GM19025 (cell line): ENCODE data around the gene LMCD1.

Experiments used
- ATAC-seq: cut with Tn5 transposase; IDR thresholded peaks from one replicate; pipeline ENCODE4 v1.9.1; 2021; ENCODE audit warnings: mild to moderate bottlenecking, low read depth, moderate library complexity; ENCODE audit not compliant: unreplicated experiment

LMCD1 gene, protein sequence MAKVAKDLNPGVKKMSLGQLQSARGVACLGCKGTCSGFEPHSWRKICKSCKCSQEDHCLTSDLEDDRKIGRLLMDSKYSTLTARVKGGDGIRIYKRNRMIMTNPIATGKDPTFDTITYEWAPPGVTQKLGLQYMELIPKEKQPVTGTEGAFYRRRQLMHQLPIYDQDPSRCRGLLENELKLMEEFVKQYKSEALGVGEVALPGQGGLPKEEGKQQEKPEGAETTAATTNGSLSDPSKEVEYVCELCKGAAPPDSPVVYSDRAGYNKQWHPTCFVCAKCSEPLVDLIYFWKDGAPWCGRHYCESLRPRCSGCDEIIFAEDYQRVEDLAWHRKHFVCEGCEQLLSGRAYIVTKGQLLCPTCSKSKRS

DNA sequence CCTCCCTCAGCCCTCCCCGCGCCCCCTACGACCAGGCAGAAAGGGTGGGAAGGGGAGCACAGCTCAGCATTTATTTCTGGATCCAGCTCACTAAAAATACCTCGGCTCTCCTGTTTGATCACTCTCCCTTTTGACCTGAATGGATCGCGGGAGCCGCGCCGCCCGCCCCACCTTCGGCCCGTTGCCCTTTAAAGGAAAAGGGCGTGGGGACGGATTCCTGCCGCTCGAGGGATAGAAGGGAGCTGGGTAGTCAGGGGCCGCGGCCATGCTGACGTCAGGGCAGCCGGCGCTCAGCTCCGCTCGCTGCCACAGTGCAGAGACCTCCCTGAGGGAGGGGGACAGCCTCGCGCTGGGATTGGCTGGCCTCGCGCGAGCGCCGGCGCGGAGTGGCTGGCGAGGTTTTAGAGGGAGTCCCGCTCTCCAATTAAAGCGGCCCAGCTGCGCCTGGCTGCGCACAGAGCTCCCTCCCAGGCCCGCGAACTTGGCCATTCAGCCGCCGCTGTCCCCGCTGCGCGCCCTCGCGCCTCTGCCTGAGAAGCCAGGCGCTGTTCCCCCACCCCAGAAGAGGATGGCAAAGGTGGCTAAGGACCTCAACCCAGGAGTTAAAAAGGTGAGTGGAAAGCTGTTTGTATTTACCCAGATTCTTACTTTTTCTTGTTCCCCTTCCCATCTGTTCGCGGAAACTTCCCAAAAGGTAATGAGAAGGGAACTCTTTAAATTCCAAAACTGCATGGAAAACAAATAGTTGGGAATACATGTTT, at the start of gene LMCD1:
Gene LMCD1, plus strand, starts transcription at position 453 of the 761 bp plus-strand sequence. Its CDS starts 116 bp downstream, at position 569.
- peak; percentile 96 for ATAC-seq

GRCh38 chr3:8452112-8452511, 49.5 kb upstream of the LMCD1 start:
- ATAC-seq: no peak

DNA sequence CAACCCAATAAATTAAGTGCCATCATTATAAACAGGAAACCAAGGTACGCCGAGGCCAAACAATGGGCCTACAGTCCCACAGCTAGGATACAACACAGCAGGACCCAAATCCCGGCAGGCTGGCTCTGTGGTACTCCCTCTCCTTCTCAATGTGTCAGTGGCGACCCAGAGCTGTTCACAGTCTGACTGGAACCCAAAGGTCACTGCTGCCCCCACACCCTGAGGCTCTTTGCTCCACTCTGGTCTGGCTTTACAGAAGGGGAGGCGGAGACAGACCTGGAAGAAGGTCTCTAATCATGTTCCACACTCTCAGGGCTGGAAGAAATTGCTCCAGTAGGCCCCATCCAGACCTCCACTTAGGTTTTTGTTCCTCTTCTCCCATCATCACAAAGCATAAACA, 48.5 kb upstream of the LMCD1 start:
- ATAC-seq: no peak

DNA sequence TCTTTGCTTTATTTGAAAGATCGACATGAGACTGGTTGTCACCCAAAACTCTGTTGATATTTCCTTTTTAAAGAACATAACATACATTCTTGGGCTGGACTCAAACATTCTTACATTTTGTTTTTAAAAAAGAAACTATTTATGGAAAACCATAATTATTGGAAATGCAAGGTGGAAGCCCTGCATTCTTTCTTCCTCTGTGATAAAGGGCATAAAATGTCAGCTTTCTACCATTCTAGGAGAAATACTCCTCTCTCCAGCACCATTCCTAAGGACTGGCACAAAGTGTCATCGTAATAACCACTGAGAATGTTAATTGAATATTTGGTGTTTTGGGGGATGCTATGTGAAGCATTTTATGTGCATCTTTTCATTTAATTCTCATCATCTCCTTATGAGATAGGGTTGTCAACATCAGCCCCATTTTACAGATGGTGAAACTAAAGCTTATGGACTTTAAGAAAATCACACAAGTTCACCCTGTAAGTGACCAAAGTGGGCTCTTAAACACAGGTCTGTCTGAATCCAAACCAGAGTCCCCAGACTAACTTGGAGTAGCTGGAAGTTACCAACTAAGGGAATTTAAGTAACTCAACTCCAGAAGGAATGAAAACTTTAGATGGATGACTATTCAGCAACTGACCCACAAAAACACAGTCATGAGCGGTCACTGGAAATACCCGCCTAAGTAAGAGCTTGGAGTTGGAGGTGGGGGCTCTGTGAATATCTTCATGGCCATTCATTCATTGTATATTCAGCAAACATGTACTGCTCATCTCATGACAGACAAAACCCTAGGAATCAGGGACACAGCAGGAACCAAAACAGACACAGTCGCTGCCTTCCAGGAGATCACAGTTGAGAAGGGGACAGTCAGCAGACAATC, 45.9 kb upstream of the LMCD1 start:
- ATAC-seq: no peak

GRCh38 chr3:8456412-8456811, 45.2 kb upstream of the LMCD1 start:
- ATAC-seq: no peak

DNA sequence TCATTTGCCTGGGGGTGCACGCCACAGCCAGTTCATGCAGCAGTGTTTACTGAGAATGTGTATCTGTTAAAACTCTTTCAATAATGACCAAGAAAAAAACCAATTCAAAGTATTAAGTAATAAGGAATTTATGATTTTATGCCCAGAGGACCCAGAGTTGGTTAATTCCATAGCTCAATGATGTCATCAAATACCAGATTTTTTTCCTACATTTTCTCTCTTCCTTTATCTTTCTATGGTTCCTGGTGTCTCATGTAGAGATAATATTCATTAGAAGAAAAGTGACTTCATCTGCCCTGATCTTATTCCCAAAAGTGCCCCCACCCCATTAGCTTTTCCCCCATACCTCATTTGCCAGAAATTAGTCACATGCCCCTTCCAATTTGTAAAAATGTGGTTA, 44.6 kb upstream of the LMCD1 start:
- no peak for ATAC-seq

GRCh38 chr3:8458238-8458661, 43.4 kb upstream of the LMCD1 start:
- no peak for ATAC-seq

DNA sequence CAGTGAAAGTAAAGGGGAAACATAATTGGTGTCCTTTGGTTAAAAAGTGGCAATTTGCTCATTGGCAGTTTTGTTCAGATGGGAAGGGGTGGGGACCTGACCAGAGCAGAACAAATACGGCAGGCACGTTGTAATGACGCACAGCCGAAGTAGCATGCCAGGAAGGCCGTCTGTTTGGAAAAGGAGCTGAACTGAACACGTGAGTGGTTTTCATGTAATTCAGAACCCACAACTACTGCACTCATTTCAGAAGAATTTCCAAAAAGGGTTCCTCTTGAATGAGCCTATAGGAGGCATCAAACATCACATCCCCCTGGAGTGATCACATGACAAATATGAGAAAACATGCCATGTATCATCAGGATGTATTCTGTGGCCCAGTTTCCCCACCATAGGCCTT, 42.9 kb upstream of the LMCD1 start:
- ATAC-seq: no peak

DNA sequence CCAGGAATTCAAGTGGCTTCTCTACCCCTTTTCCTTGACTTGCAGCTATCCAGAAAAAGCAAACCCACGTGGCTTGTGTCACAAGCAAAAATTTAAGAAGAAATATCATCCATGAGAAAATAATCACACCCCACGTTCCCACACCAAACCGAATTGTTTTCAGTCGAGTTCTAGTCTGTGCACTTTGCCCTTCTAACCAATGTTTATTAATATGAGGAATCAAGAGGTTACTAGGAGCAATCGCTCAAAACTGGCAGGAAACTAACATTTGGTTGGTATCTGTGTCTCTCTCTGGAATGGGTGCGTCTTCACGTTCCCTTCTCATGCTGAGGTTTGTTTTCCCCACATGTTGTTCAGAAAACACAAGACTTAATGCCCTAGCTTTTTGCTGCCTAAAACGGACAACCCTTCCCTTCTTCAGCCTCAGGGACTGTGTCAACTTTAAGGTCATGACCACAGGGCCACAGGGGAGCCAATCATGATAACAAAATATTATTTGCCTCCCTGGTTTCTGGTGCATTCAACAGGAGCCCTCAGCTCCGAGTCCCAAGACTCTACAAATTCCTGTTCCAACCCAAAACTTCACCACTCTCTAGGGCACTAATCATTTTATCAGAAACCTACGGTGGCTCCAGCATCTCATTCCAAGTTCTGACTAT, 41.4 kb upstream of the LMCD1 start:
- no peak for ATAC-seq

GRCh38 chr3:8460815-8461456, 40.7 kb upstream of the LMCD1 start:
- no peak for ATAC-seq

DNA sequence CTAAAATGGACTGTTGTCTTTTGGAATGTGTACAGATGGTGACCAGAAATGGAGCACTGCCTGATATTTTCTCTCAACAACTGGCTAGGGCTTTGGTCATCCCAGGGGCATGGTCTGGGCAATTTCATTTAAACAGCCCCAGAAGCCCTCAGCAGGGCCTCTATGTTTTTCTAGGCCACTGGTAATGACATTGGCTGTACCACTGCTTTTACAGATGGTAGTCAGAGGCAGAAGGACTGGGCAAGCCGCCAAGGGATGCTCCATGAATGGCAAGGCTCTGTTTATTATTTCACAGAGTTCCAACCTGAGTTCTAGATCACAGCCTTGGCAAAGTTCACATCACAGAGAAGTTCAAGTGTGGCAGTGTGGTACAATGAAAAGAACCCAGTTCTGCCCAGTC, 37.0 kb upstream of the LMCD1 start:
- no peak for ATAC-seq

- ATAC-seq: no peak
These were observed 35.1 kb upstream of the LMCD1 start for GRCh38 chr3:8466526-8466925.

GRCh38 chr3:8470801-8471200, 30.8 kb upstream of the LMCD1 start:
- ATAC-seq: no peak

DNA sequence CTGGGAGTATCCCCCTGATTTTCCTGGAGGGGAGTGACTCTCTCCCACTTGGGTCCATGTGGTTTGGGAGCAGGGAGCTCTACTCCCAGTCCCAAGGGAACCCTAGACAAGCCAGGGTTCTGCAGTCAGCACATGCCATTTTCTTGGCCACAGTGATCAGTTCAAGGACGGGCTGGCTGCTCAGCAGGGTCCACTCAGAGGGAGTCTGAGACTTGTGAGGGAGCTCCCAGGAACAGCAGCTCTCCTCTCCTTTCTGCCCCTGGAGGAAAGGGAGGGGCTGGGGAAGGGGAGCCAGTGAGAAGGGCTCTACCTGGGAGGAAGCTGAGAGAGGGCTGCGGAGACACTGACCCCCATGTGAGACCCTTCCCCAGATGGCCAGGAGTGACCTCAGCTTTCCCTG, 29.1 kb upstream of the LMCD1 start:
- ATAC-seq: no peak

DNA sequence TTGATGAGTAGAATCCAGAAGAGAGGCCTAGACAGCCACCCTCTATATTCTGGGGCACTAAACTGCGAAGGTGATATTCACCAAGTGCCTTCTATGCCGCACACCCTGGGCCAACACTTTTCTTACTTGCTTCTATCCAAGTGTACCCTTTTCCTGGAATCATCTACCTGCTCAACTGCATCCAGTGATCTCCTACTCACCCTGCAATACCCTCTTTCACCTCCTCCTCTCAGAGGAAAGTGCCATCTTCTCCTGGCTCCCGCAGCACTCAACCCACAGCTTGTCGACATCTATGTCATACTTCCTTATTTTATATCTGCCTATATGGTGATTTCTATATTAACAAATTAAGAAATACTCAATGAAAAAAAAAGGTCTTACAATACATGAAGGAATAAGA, 28.6 kb upstream of the LMCD1 start:
- ATAC-seq: no peak

GRCh38 chr3:8473990-8474389, 27.6 kb upstream of the LMCD1 start:
- no peak for ATAC-seq

- no peak for ATAC-seq
These were observed 26.6 kb upstream of the LMCD1 start for GRCh38 chr3:8474991-8475390.

GRCh38 chr3:8480699-8481098, 20.9 kb upstream of the LMCD1 start:
- no peak for ATAC-seq

- no peak for ATAC-seq
These were observed 20.2 kb upstream of the LMCD1 start for GRCh38 chr3:8481380-8481779.

- no peak for ATAC-seq
These were observed 19.4 kb upstream of the LMCD1 start for GRCh38 chr3:8482263-8482662.
